ENCODE measurements around the gene HAUS2.

The HAUS2 gene

GRCh38 chr15:42608752-42609488 lies 60.3 kb downstream of the HAUS2 start:
- no peak for DNase-seq (ENCODE audit: low spot score)

- no peak for DNase-seq (ENCODE audit: low spot score)
Observed at GRCh38 chr15:42611532-42611931, 62.9 kb downstream of the HAUS2 start.

- DNase-seq (ENCODE audit: low spot score), result no peak
Observed at GRCh38 chr15:42612367-42612912, 63.8 kb downstream of the HAUS2 start.

GRCh38 chr15:42616107-42616506 lies 67.5 kb downstream of the HAUS2 start:
- no peak for DNase-seq (ENCODE audit: low spot score)

Measured in AG08396 (cell line).